K562 (cell line): ENCODE results near the gene TMEM147.

ENCODE experiments used
- XRCC3 ChIP-seq: fragments of 450-650 bp; IDR thresholded peaks from 2 replicates; pipeline ENCODE4 v1.6.1; 2017; ENCODE audit warnings: mild to moderate bottlenecking, moderate library complexity
- YY1 ChIP-seq, 3 experiments: IDR thresholded peaks; 2 replicates each; pipeline ENCODE4 v1.6.1; 2011; ENCODE audit warnings: low read length in 2 of 3, mild to moderate bottlenecking in 2 of 3, moderate library complexity in 2 of 3, borderline replicate concordance in 1 of 3, control low read depth in 1 of 3, low read depth in 1 of 3; ENCODE audit not compliant: insufficient read depth in 3 of 3, insufficient replicate concordance in 2 of 3, control insufficient read depth in 1 of 3, insufficient read length in 1 of 3; ENCODE audit errors: extremely low read depth in 1 of 3
- TF ChIP-seq, protein P1 (sequence below), 3 experiments: IDR thresholded peaks in 2 of 3; conservative IDR thresholded peaks in 1 of 3; 2 replicates each; pipeline ENCODE4 v1.5.1; 2011 to 2012; ENCODE audit warnings: low read length in 3 of 3, mild to moderate bottlenecking in 3 of 3, control low read depth in 2 of 3, improper control_type of control experiment in 1 of 3, inconsistent platforms in 1 of 3, low read depth in 1 of 3, mixed read lengths in 1 of 3, moderate library complexity in 1 of 3; ENCODE audit not compliant: insufficient read depth in 2 of 3
- TF ChIP-seq, protein P2 (sequence below): fragments of 450-650 bp; IDR thresholded peaks from 2 replicates; pipeline ENCODE4 v1.6.1; 2018; ENCODE audit not compliant: partially characterized antibody

DNA sequence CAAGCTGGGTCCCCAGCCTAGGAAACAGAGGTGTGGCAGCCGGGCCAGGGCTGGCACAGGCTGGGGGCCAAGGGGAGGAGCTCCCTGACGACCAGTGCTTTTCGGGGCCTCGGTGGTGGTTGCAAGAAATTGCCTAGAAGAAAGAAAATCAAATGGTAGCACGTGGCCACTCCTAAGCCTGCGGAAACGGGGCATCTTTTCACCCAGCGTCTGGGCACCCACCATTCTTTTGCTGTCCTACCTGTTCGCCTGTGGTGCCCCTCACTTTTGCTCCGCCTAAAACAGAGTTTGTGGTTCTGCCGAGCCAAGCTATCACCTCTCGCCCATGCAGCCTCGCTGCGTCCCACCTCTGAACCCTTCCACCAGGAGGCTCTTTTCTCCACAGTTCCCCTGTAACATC is 48.0 kb upstream of the TMEM147 start:
- TF ChIP-seq, protein P1, sequence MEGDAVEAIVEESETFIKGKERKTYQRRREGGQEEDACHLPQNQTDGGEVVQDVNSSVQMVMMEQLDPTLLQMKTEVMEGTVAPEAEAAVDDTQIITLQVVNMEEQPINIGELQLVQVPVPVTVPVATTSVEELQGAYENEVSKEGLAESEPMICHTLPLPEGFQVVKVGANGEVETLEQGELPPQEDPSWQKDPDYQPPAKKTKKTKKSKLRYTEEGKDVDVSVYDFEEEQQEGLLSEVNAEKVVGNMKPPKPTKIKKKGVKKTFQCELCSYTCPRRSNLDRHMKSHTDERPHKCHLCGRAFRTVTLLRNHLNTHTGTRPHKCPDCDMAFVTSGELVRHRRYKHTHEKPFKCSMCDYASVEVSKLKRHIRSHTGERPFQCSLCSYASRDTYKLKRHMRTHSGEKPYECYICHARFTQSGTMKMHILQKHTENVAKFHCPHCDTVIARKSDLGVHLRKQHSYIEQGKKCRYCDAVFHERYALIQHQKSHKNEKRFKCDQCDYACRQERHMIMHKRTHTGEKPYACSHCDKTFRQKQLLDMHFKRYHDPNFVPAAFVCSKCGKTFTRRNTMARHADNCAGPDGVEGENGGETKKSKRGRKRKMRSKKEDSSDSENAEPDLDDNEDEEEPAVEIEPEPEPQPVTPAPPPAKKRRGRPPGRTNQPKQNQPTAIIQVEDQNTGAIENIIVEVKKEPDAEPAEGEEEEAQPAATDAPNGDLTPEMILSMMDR (IDR thresholded peaks at IDR 0.05 in 2 of 3, conservative IDR thresholded peaks at IDR 0.05 in 1 of 3; ENCODE audit: insufficient read depth in 2 of 3, low read depth in 1 of 3, low read length in 3 of 3) = peak in 2 of 3 experiments; percentile 4 to 17; a peak in 2 of 6 replicates
- no peak for TF ChIP-seq YY1 (IDR thresholded peaks at IDR 0.05; ENCODE audit: borderline replicate concordance in 1 of 3, control insufficient read depth in 1 of 3, extremely low read depth in 1 of 3, insufficient read depth in 3 of 3, insufficient read length in 1 of 3, insufficient replicate concordance in 2 of 3, low read depth in 1 of 3, low read length in 2 of 3)
- TF ChIP-seq, protein P2, sequence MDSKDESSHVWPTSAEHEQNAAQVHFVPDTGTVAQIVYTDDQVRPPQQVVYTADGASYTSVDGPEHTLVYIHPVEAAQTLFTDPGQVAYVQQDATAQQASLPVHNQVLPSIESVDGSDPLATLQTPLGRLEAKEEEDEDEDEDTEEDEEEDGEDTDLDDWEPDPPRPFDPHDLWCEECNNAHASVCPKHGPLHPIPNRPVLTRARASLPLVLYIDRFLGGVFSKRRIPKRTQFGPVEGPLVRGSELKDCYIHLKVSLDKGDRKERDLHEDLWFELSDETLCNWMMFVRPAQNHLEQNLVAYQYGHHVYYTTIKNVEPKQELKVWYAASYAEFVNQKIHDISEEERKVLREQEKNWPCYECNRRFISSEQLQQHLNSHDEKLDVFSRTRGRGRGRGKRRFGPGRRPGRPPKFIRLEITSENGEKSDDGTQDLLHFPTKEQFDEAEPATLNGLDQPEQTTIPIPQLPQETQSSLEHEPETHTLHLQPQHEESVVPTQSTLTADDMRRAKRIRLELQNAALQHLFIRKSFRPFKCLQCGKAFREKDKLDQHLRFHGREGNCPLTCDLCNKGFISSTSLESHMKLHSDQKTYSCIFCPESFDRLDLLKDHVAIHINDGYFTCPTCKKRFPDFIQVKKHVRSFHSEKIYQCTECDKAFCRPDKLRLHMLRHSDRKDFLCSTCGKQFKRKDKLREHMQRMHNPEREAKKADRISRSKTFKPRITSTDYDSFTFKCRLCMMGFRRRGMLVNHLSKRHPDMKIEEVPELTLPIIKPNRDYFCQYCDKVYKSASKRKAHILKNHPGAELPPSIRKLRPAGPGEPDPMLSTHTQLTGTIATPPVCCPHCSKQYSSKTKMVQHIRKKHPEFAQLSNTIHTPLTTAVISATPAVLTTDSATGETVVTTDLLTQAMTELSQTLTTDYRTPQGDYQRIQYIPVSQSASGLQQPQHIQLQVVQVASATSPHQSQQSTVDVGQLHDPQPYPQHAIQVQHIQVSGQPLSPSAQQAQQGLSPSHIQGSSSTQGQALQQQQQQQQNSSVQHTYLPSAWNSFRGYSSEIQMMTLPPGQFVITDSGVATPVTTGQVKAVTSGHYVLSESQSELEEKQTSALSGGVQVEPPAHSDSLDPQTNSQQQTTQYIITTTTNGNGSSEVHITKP = no peak
- TF ChIP-seq XRCC3 = no peak
